HCT116 (cell line): Measurements from ENCODE around the gene PTPRQ. TPM values are rescaled to one million over a fixed set of nuclear protein-coding genes. Genes with fewer than 3 reads are reported as not detected.

Experiments
- ATAC-seq: fragments of 200-7000 bp; cut with Tn5 transposase; 2 replicates; pipeline ENCODE4 v1.9.1; 2020; ENCODE audit warnings: mild to moderate bottlenecking, moderate library complexity
- BruUV-seq: library from RNA; stranded (reverse); fragments of 400-500 nt; replicated peaks from 2 replicates; lab custom pipeline; 2021; lab: Mats Ljungman, UMichigan
- CTCF ChIA-PET: fragments of 300-600 bp; sonication (Branson Sonifier 250); formaldehyde crosslinking; loops from one replicate; lab custom pipeline; 2021; ENCODE audit warnings: antibody characterized with exemption; lab: Charles Lee
- POLR2A ChIA-PET: fragments of 300-600, 350-600 bp; sonication (Branson Sonifier 250); formaldehyde crosslinking; loops from one replicate; lab custom pipeline; 2021; ENCODE audit warnings: antibody characterized with exemption; lab: Charles Lee
- RAD21 ChIA-PET, 2 experiments: fragments of 300-600 bp; sonication (Branson Sonifier 250); formaldehyde crosslinking; loops; one replicate each; lab custom pipeline; 2023; ENCODE audit warnings: low total read pairs in 2 of 2; ENCODE audit not compliant: uncharacterized antibody in 2 of 2, unreplicated experiment in 2 of 2, low non-redundant PET in 1 of 2; lab: Charles Lee
- DNase-seq: peaks from one replicate; pipeline ENCODE4 v3.0.0-alpha.2; 2010; ENCODE audit warnings: low read depth, low spot score
- H2AFZ ChIP-seq: fragments of 200-600 bp; shearing (Covaris generic), sonication (generic); 2 replicates; pipeline ENCODE4 v1.6.1; 2017; ENCODE audit warnings: low read depth, mixed run types, mixed read lengths, antibody characterized with exemption, low read length; ENCODE audit not compliant: poor library complexity, severe bottlenecking
- H3K27ac ChIP-seq: 2 replicates; pipeline ENCODE4 v1.5.1; 2012; ENCODE audit warnings: low read depth, low read length
- H3K27me3 ChIP-seq: fragments of 200-600 bp; sonication (generic); 2 replicates; pipeline ENCODE4 v1.6.1; 2016; ENCODE audit warnings: mixed run types, low read length, mixed read lengths; ENCODE audit not compliant: insufficient read depth
- H3K36me3 ChIP-seq, 2 experiments: fragments of 200-500 bp in 1 of 2; fragments of 200-600 bp in 1 of 2; sonication (Bioruptor generic) in 1 of 2; sonication (generic) in 1 of 2; 2 replicates each; pipeline versions ENCODE4 v1.5.1 to v1.6.1; 2014 to 2016; ENCODE audit warnings: low read length in 2 of 2, inconsistent platforms in 1 of 2, mixed read lengths in 1 of 2, mixed run types in 1 of 2; ENCODE audit not compliant: insufficient read depth in 2 of 2, control insufficient read depth in 1 of 2
- H3K4me1 ChIP-seq, 2 experiments: fragments of 200-600 bp in 1 of 2; sonication (generic) in 1 of 2; 2 replicates each; pipeline versions ENCODE4 v1.5.1 to v1.6.1; 2012 to 2017; ENCODE audit warnings: low read length in 2 of 2, inconsistent platforms in 1 of 2, mild to moderate bottlenecking in 1 of 2, mixed read lengths in 1 of 2, mixed run types in 1 of 2, moderate library complexity in 1 of 2; ENCODE audit not compliant: insufficient read depth in 2 of 2, control insufficient read depth in 1 of 2
- H3K4me2 ChIP-seq: fragments of 200-600 bp; sonication (generic); 2 replicates; pipeline ENCODE4 v1.6.1; 2017; ENCODE audit warnings: mixed run types, low read length, mixed read lengths
- H3K4me3 ChIP-seq, 2 experiments: fragments of 200-600 bp in 1 of 2; sonication (generic) in 1 of 2; replicated peaks in 1 of 2; 2 replicates each; pipeline ENCODE4 v1.5.1; 2011 to 2016; ENCODE audit warnings: low read length in 2 of 2, control low read depth in 1 of 2, low read depth in 1 of 2, mild to moderate bottlenecking in 1 of 2, mixed read lengths in 1 of 2, mixed run types in 1 of 2
- H3K79me2 ChIP-seq: fragments of 200-600 bp; sonication (generic); 2 replicates; pipeline ENCODE4 v1.6.1; 2017; ENCODE audit warnings: mild to moderate bottlenecking, mixed run types, low read length, moderate library complexity, mixed read lengths; ENCODE audit not compliant: insufficient read depth
- H3K9ac ChIP-seq: fragments of 200-600 bp; sonication (generic); 2 replicates; pipeline ENCODE4 v1.6.1; 2016; ENCODE audit warnings: low read length, mixed read lengths
- H3K9me2 ChIP-seq: fragments of 200-600 bp; sonication (generic), shearing (Covaris generic); 2 replicates; pipeline ENCODE4 v1.6.1; 2017; ENCODE audit warnings: mixed run types, mild to moderate bottlenecking, moderate library complexity; ENCODE audit not compliant: insufficient read depth
- H3K9me3 ChIP-seq, 2 experiments: fragments of 200-500 bp in 1 of 2; fragments of 200-600 bp in 1 of 2; sonication (Bioruptor generic) in 1 of 2; sonication (generic) in 1 of 2; 2 replicates each; pipeline ENCODE4 v1.6.1; 2014 to 2017; ENCODE audit warnings: low read length in 2 of 2, mixed read lengths in 2 of 2, inconsistent platforms in 1 of 2, low read depth in 1 of 2, mild to moderate bottlenecking in 1 of 2, mixed run types in 1 of 2, moderate library complexity in 1 of 2; ENCODE audit not compliant: control insufficient read depth in 1 of 2, insufficient read depth in 1 of 2
- H4K20me1 ChIP-seq: fragments of 200-600 bp; sonication (generic), shearing (Covaris generic); 2 replicates; pipeline ENCODE4 v1.6.1; 2017; ENCODE audit warnings: mixed run types, mild to moderate bottlenecking, moderate library complexity; ENCODE audit not compliant: insufficient read depth
- ATF3 ChIP-seq: IDR thresholded peaks from 2 replicates; pipeline ENCODE4 v1.6.1; 2012
- CBX3 ChIP-seq: IDR thresholded peaks from 2 replicates; pipeline ENCODE4 v1.6.1; 2012; ENCODE audit warnings: low read depth
- CTCF ChIP-seq, 3 experiments: fragments of 200-600 bp in 1 of 3; sonication (generic) in 1 of 3; IDR thresholded peaks in 2 of 3; conservative IDR thresholded peaks in 1 of 3; 2 replicates each; pipeline ENCODE4 v1.5.1; 2012 to 2017; ENCODE audit warnings: low read depth in 2 of 3, low read length in 2 of 3, antibody characterized with exemption in 1 of 3, borderline replicate concordance in 1 of 3, control low read depth in 1 of 3, mild to moderate bottlenecking in 1 of 3, mixed read lengths in 1 of 3, mixed run types in 1 of 3, moderate library complexity in 1 of 3; ENCODE audit not compliant: insufficient read depth in 1 of 3
- EGR1 ChIP-seq: IDR thresholded peaks from 2 replicates; pipeline ENCODE4 v1.6.1; 2012; ENCODE audit warnings: low read depth
- EZH2 ChIP-seq: fragments of 200-600 bp; sonication (generic); IDR thresholded peaks from 2 replicates; pipeline ENCODE4 v1.6.1; 2017; ENCODE audit warnings: antibody characterized with exemption, mixed run types
- EZH2phosphoT487 ChIP-seq: fragments of 200-600 bp; IDR thresholded peaks from 2 replicates; pipeline ENCODE4 v1.6.1; 2018; ENCODE audit warnings: antibody characterized with exemption, borderline replicate concordance
- JUND ChIP-seq: IDR thresholded peaks from 2 replicates; pipeline ENCODE4 v1.6.1; 2012
- POLR2A ChIP-seq: IDR thresholded peaks from 2 replicates; pipeline ENCODE4 v1.7.0; 2011; ENCODE audit warnings: borderline replicate concordance; ENCODE audit not compliant: insufficient read depth, insufficient read length; ENCODE audit errors: extremely low read depth
- POLR2AphosphoS5 ChIP-seq: IDR thresholded peaks from 2 replicates; pipeline ENCODE4 v1.6.1; 2011; ENCODE audit warnings: mild to moderate bottlenecking, low read depth, low read length, moderate library complexity
- RAD21 ChIP-seq: IDR thresholded peaks from 2 replicates; pipeline ENCODE4 v1.6.1; 2012; ENCODE audit warnings: low read depth, mild to moderate bottlenecking
- REST ChIP-seq: IDR thresholded peaks from 2 replicates; pipeline ENCODE4 v1.6.1; 2012; ENCODE audit warnings: low read depth
- SIN3A ChIP-seq: IDR thresholded peaks from 2 replicates; pipeline ENCODE4 v1.6.1; 2012; ENCODE audit warnings: low read depth
- SP1 ChIP-seq: IDR thresholded peaks from 2 replicates; pipeline ENCODE4 v1.6.1; 2012; ENCODE audit warnings: low read depth
- TCF7L2 ChIP-seq: IDR thresholded peaks from 2 replicates; pipeline ENCODE4 v1.7.0; 2011; ENCODE audit warnings: borderline replicate concordance, inconsistent platforms; ENCODE audit not compliant: insufficient read depth, insufficient read length; ENCODE audit errors: extremely low read depth
- YY1 ChIP-seq: IDR thresholded peaks from 2 replicates; pipeline ENCODE4 v1.6.1; 2011; ENCODE audit warnings: low read length, low read depth, moderate library complexity, mild to moderate bottlenecking; ENCODE audit not compliant: insufficient replicate concordance; ENCODE audit errors: extremely low read depth
- ZBTB33 ChIP-seq: IDR thresholded peaks from 2 replicates; pipeline ENCODE4 v1.6.1; 2011; ENCODE audit warnings: mild to moderate bottlenecking, low read length, moderate library complexity; ENCODE audit not compliant: insufficient replicate concordance; ENCODE audit errors: extremely low read depth
- ZFX ChIP-seq: fragments of 450-650 bp; IDR thresholded peaks from 2 replicates; pipeline ENCODE4 v1.6.1; 2017
- intact Hi-C: fragments of 100-400 bp; cut with micrococcal nuclease; formaldehyde crosslinking; loops from 2 replicates; pipeline ENCODE4 v1.10.0; 2022
- total RNA-seq: library from RNA; stranded (reverse); gene quantifications from one replicate; pipeline ENCODE4 v1.2.1, GENCODE V29; 2021; ENCODE audit not compliant: unreplicated experiment

PTPRQ gene
- total RNA-seq, 1 experiment from 2014 or later = not detected

- Histone ChIP-seq H3K4me2 (no peak overlapping the region), H3K36me3 (no peaks in the 10 kb centered on the region), H3K79me2 (no peaks in the 10 kb centered on the region), H3K4me1 (no peaks in the 10 kb centered on the region), H3K27ac (no peak overlapping the region), H3K4me3 (no peak overlapping the region), H3K27me3 (no peaks in the 10 kb centered on the region), H2AFZ (no peak overlapping the region), H3K9me3 (no peaks in the 10 kb centered on the region), H3K9ac (no peak overlapping the region), H4K20me1 (no peaks in the 10 kb centered on the region), H3K9me2 (no peaks in the 10 kb centered on the region)
- RAD21 ChIA-PET = no interaction called here
- BruUV-seq = no TSS peak
- ATAC-seq (no peak), DNase-seq (no peak)
- no peak for TF ChIP-seq CBX3
- no peak for TF ChIP-seq REST
- no peak for TF ChIP-seq ZFX
- no peak for TF ChIP-seq SIN3A
- TF ChIP-seq EGR1 = no peak
- TF ChIP-seq RAD21 = no peak
- TF ChIP-seq YY1 = no peak
- TF ChIP-seq TCF7L2 = no peak
- TF ChIP-seq POLR2AphosphoS5 = no peak
- no peak for TF ChIP-seq ATF3
- TF ChIP-seq POLR2A = no peak
- TF ChIP-seq SP1 = no peak
- TF ChIP-seq ZBTB33 = no peak
- no peak for TF ChIP-seq CTCF (IDR thresholded peaks at IDR 0.05 in 2 of 3, conservative IDR thresholded peaks at IDR 0.05 in 1 of 3; ENCODE audit: borderline replicate concordance in 1 of 3, insufficient read depth in 1 of 3, low read depth in 2 of 3, low read length in 2 of 3)
- no peak for TF ChIP-seq EZH2
- no peak for TF ChIP-seq JUND
- no peak for TF ChIP-seq EZH2phosphoT487
- intact Hi-C loops = loop anchor here (1.0 kb wide), 1 partner anchor 9 kb away; no protein-coding TSS in a partner anchor
- CTCF ChIA-PET = no interaction called here
- POLR2A ChIA-PET = no interaction called here
Observed at GRCh38 chr12:80460972-80461371, 16.9 kb downstream of the PTPRQ start.
